ENCODE results near the gene PIGZ.

Gene PIGZ

GRCh38 chr3:196968233-196969133, at the start of gene PIGZ:
TSS of gene PIGZ (minus strand) at chr3:196968833. CDS start at chr3:196952031, 16,802 bp downstream.
- DNase-seq: no peak

- DNase-seq: no peak
Observed at GRCh38 chr3:197017003-197017402, 48.4 kb upstream of the PIGZ start.

GRCh38 chr3:197015790-197016736, 47.4 kb upstream of the PIGZ start:
- DNase-seq: no peak

GRCh38 chr3:197014942-197015575, 46.4 kb upstream of the PIGZ start:
- no peak for DNase-seq

- no peak for DNase-seq
Observed at GRCh38 chr3:197014024-197014423, 45.4 kb upstream of the PIGZ start.

- DNase-seq: no peak
Observed at GRCh38 chr3:197012540-197012883, 43.9 kb upstream of the PIGZ start.

GRCh38 chr3:197011780-197012539, 43.3 kb upstream of the PIGZ start:
- DNase-seq: no peak

GRCh38 chr3:197010556-197011351, 42.1 kb upstream of the PIGZ start:
- no peak for DNase-seq

GRCh38 chr3:197009532-197010019, 40.9 kb upstream of the PIGZ start:
- DNase-seq: no peak

GRCh38 chr3:197008436-197009209, 40.0 kb upstream of the PIGZ start:
- DNase-seq: no peak

GRCh38 chr3:197007953-197008352, 39.3 kb upstream of the PIGZ start:
- DNase-seq: no peak

- DNase-seq: no peak
Observed at GRCh38 chr3:197007296-197007940, 38.8 kb upstream of the PIGZ start.

GRCh38 chr3:197006860-197007259, 38.2 kb upstream of the PIGZ start:
- no peak for DNase-seq

GRCh38 chr3:197006446-197006845, 37.8 kb upstream of the PIGZ start:
- DNase-seq: no peak

- DNase-seq: no peak
Observed at GRCh38 chr3:197003461-197004385, 35.1 kb upstream of the PIGZ start.

GRCh38 chr3:197002701-197003454, 34.2 kb upstream of the PIGZ start:
- DNase-seq: peak; percentile 68

GRCh38 chr3:197001972-197002700, 33.5 kb upstream of the PIGZ start:
- no peak for DNase-seq
